Parathyroid adenoma (tissue), 2 donors: ENCODE results near the gene ZNF335.

ENCODE experiments used
- H2AFZ ChIP-seq: fragments of 300-600 bp; sonication (generic); one replicate; pipeline ENCODE4 v1.7.0; 2017; ENCODE audit warnings: antibody characterized with exemption, mild to moderate bottlenecking
- H3K27ac ChIP-seq: fragments of 300-600 bp; sonication (generic); one replicate; pipeline ENCODE4 v1.7.0; 2017
- H3K27me3 ChIP-seq: fragments of 300-600 bp; sonication (generic); one replicate; pipeline ENCODE4 v1.7.0; 2017; ENCODE audit warnings: low read length; ENCODE audit not compliant: control insufficient read depth, insufficient read depth
- H3K36me3 ChIP-seq: fragments of 300-600 bp; sonication (generic); one replicate; pipeline ENCODE4 v1.7.0; 2017; ENCODE audit warnings: low read length; ENCODE audit not compliant: control insufficient read depth, insufficient read depth
- H3K4me1 ChIP-seq: fragments of 300-600 bp; sonication (generic); one replicate; pipeline ENCODE4 v1.7.0; 2017; ENCODE audit warnings: control low read depth
- H3K4me2 ChIP-seq: fragments of 300-600 bp; sonication (generic); one replicate; pipeline ENCODE4 v1.7.0; 2017; ENCODE audit warnings: low read length
- H3K4me3 ChIP-seq: fragments of 300-600 bp; sonication (generic); one replicate; pipeline ENCODE4 v1.7.0; 2017; ENCODE audit warnings: low read depth, low read length
- H3K79me2 ChIP-seq: fragments of 300-600 bp; sonication (generic); one replicate; pipeline ENCODE4 v1.7.0; 2017; ENCODE audit warnings: control low read depth
- H3K9ac ChIP-seq: fragments of 300-600 bp; sonication (generic); one replicate; pipeline ENCODE4 v1.7.0; 2017; ENCODE audit warnings: mild to moderate bottlenecking
- H3K9me3 ChIP-seq: fragments of 300-600 bp; sonication (generic); one replicate; pipeline ENCODE4 v1.7.0; 2017; ENCODE audit warnings: low read length; ENCODE audit not compliant: control insufficient read depth
- CTCF ChIP-seq: fragments of 300-600 bp; sonication (generic); IDR thresholded peaks from one replicate; pipeline ENCODE4 v1.7.0; 2017; ENCODE audit warnings: antibody characterized with exemption, mild to moderate bottlenecking
- donor health status: primary hyperparathyroidism.

ZNF335 gene

GRCh38 chr20:45911486-45912343 is 60.3 kb downstream of the ZNF335 start, which contains the start of gene PLTP:
TSS of gene PLTP (minus strand) at chr20:45912155. CDS start at chr20:45911452, 703 bp downstream.
- H2AFZ ChIP-seq = peak within 1 kb of the TSS; percentile 94
- peaks cover 8% of the 10 kb centered on the region for H3K4me1 ChIP-seq
- no peaks in the 10 kb centered on the region for H3K79me2 ChIP-seq
- peak within 1 kb of the TSS; percentile 31 for H3K4me3 ChIP-seq
- no peak for TF ChIP-seq CTCF
- no peaks in the 10 kb centered on the region for H3K36me3 ChIP-seq
- H3K27me3 ChIP-seq = no peaks in the 10 kb centered on the region
- peak within 1 kb of the TSS; percentile 29 for H3K27ac ChIP-seq
- H3K4me2 ChIP-seq = peak within 1 kb of the TSS; percentile 32
- H3K9ac ChIP-seq = peak within 1 kb of the TSS; percentile 22
- H3K9me3 ChIP-seq = no peaks in the 10 kb centered on the region

GRCh38 chr20:45910670-45911485 is 61.1 kb downstream of the ZNF335 start:
- H3K27me3 ChIP-seq = no peaks in the 10 kb centered on the region
- H3K9ac ChIP-seq = no peak overlapping the region
- peak overlapping the region; percentile 25 for H3K4me3 ChIP-seq
- peak overlapping the region; percentile 94 for H2AFZ ChIP-seq
- H3K79me2 ChIP-seq = no peaks in the 10 kb centered on the region
- H3K4me2 ChIP-seq = peak overlapping the region; percentile 32
- peak overlapping the region; percentile 32 for H3K27ac ChIP-seq
- H3K36me3 ChIP-seq = no peaks in the 10 kb centered on the region
- no peak for TF ChIP-seq CTCF
- no peaks in the 10 kb centered on the region for H3K9me3 ChIP-seq
- peaks cover 8% of the 10 kb centered on the region for H3K4me1 ChIP-seq

- TF ChIP-seq CTCF = no peak
- no peaks in the 10 kb centered on the region for H3K9me3 ChIP-seq
- H3K9ac ChIP-seq = no peak overlapping the region
- peak overlapping the region; percentile 32 for H3K27ac ChIP-seq
- no peaks in the 10 kb centered on the region for H3K36me3 ChIP-seq
- no peak overlapping the region for H3K4me3 ChIP-seq
- peaks cover 8% of the 10 kb centered on the region for H3K4me1 ChIP-seq
- H3K27me3 ChIP-seq = no peaks in the 10 kb centered on the region
- no peaks in the 10 kb centered on the region for H3K79me2 ChIP-seq
- H3K4me2 ChIP-seq = no peak overlapping the region
- peak overlapping the region; percentile 94 for H2AFZ ChIP-seq
Measured at GRCh38 chr20:45909817-45910669, 62.0 kb downstream of the ZNF335 start.

- Histone ChIP-seq H3K9ac (no peak overlapping the region), H3K4me3 (no peak overlapping the region), H3K27me3 (no peaks in the 10 kb centered on the region), H3K9me3 (no peaks in the 10 kb centered on the region), H3K27ac (no peak overlapping the region), H3K4me1 (peaks cover 8% of the 10 kb centered on the region), H3K36me3 (no peaks in the 10 kb centered on the region), H2AFZ (no peak overlapping the region), H3K4me2 (no peak overlapping the region), H3K79me2 (no peaks in the 10 kb centered on the region)
- TF ChIP-seq CTCF = no peak
Measured at GRCh38 chr20:45909336-45909808, 62.6 kb downstream of the ZNF335 start.
